ENCODE results near the gene MGST2.
"Not testable (repeated sequence)": the region's sequence is repeated elsewhere in the genome, so short reads cannot be mapped to it uniquely, and the experiment has no call there.

MGST2 gene

GRCh38 chr4:139665690-139666529, at the start of gene MGST2:
MGST2 (plus strand) TSS chr4:139665819; CDS start chr4:139666020, 201 bp downstream.
- in situ Hi-C loops (cut with MboI; ENCODE audit: low sequenced_read_pairs) = no loop called here

GRCh38 chr4:139617702-139618490, 47.7 kb upstream of the MGST2 start:
- in situ Hi-C loops (cut with MboI; ENCODE audit: low sequenced_read_pairs) = no loop called here

- in situ Hi-C loops (cut with MboI; ENCODE audit: low sequenced_read_pairs) = no loop called here
These were observed 46.0 kb upstream of the MGST2 start for GRCh38 chr4:139619644-139620043.

- in situ Hi-C loops (cut with MboI; ENCODE audit: low sequenced_read_pairs) = no loop called here
These were observed 42.7 kb upstream of the MGST2 start for GRCh38 chr4:139622901-139623381.

GRCh38 chr4:139624441-139625092, 41.1 kb upstream of the MGST2 start:
- in situ Hi-C loops (cut with MboI; ENCODE audit: low sequenced_read_pairs) = no loop called here

GRCh38 chr4:139625093-139625455, 40.5 kb upstream of the MGST2 start:
- in situ Hi-C loops (cut with MboI; ENCODE audit: low sequenced_read_pairs) = no loop called here

GRCh38 chr4:139625482-139625881, 40.1 kb upstream of the MGST2 start:
- in situ Hi-C loops (cut with MboI; ENCODE audit: low sequenced_read_pairs) = no loop called here

GRCh38 chr4:139628184-139629012, 37.2 kb upstream of the MGST2 start:
- in situ Hi-C loops (cut with MboI; ENCODE audit: low sequenced_read_pairs) = no loop called here

GRCh38 chr4:139629436-139630125, 36.0 kb upstream of the MGST2 start:
- in situ Hi-C loops (cut with MboI; ENCODE audit: low sequenced_read_pairs) = no loop called here

- in situ Hi-C loops (cut with MboI; ENCODE audit: low sequenced_read_pairs) = no loop called here
These were observed 35.5 kb upstream of the MGST2 start for GRCh38 chr4:139630126-139630495.

- in situ Hi-C loops (cut with MboI; ENCODE audit: low sequenced_read_pairs) = no loop called here
These were observed 34.6 kb upstream of the MGST2 start for GRCh38 chr4:139630991-139631390.

GRCh38 chr4:139631791-139632190, 33.8 kb upstream of the MGST2 start:
- in situ Hi-C loops (cut with MboI; ENCODE audit: low sequenced_read_pairs) = no loop called here

GRCh38 chr4:139632739-139633138, 32.9 kb upstream of the MGST2 start:
- in situ Hi-C loops (cut with MboI; ENCODE audit: low sequenced_read_pairs) = not testable (repeated sequence)

- in situ Hi-C loops (cut with MboI; ENCODE audit: low sequenced_read_pairs) = no loop called here
These were observed 32.4 kb upstream of the MGST2 start for GRCh38 chr4:139633195-139633594.

GRCh38 chr4:139633661-139634060, 32.0 kb upstream of the MGST2 start:
- in situ Hi-C loops (cut with MboI; ENCODE audit: low sequenced_read_pairs) = no loop called here

GRCh38 chr4:139635966-139636365, 29.7 kb upstream of the MGST2 start:
- in situ Hi-C loops (cut with MboI; ENCODE audit: low sequenced_read_pairs) = no loop called here

- in situ Hi-C loops (cut with MboI; ENCODE audit: low sequenced_read_pairs) = not testable (repeated sequence)
These were observed 27.3 kb upstream of the MGST2 start for GRCh38 chr4:139638306-139638705.

- in situ Hi-C loops (cut with MboI; ENCODE audit: low sequenced_read_pairs) = no loop called here
These were observed 26.0 kb upstream of the MGST2 start for GRCh38 chr4:139639654-139640053.

GRCh38 chr4:139641218-139641617, 24.4 kb upstream of the MGST2 start:
- in situ Hi-C loops (cut with MboI; ENCODE audit: low sequenced_read_pairs) = no loop called here

GRCh38 chr4:139642364-139642763, 23.3 kb upstream of the MGST2 start:
- in situ Hi-C loops (cut with MboI; ENCODE audit: low sequenced_read_pairs) = no loop called here
